Panc1 (cell line): Measurements from ENCODE around the gene MRGPRE.

Source experiments
- CTCF ChIP-seq: fragments of 450-650 bp; IDR thresholded peaks from 2 replicates; pipeline ENCODE4 v1.5.1; 2017; ENCODE audit warnings: mild to moderate bottlenecking
- TCF7L2 ChIP-seq: IDR thresholded peaks from 2 replicates; pipeline ENCODE4 v1.6.1; 2011; ENCODE audit warnings: mild to moderate bottlenecking, low read depth, low read length, inconsistent platforms

GRCh38 chr11:3192511-3193372 is 39.5 kb downstream of the MRGPRE start:
- no peak for TF ChIP-seq TCF7L2
- TF ChIP-seq CTCF = no peak
